Mesodermal cell (in vitro differentiated cells): ENCODE measurements around the gene SHH.

ENCODE experiments used
- H3K27ac ChIP-seq: 2 replicates; pipeline ENCODE4 v1.7.0; 2013; ENCODE audit warnings: mild to moderate bottlenecking, low read depth, low read length, moderate library complexity; ENCODE audit not compliant: severe bottlenecking
- H3K36me3 ChIP-seq: 2 replicates; pipeline ENCODE4 v1.7.1; 2013; ENCODE audit warnings: mild to moderate bottlenecking, low read length, moderate library complexity; ENCODE audit not compliant: control insufficient read depth, insufficient read depth
- H3K4me1 ChIP-seq: one replicate; pipeline ENCODE4 v1.7.1; 2013; ENCODE audit warnings: mild to moderate bottlenecking, low read length; ENCODE audit not compliant: insufficient read depth, control insufficient read depth, poor library complexity, severe bottlenecking
- H3K4me3 ChIP-seq: 2 replicates; pipeline ENCODE4 v1.7.0; 2013; ENCODE audit warnings: low read length, control low read depth, mild to moderate bottlenecking; ENCODE audit not compliant: insufficient read depth, poor library complexity, severe bottlenecking; ENCODE audit errors: extremely low read depth
- H3K9me3 ChIP-seq: 2 replicates; pipeline ENCODE4 v1.7.1; 2013; ENCODE audit warnings: mild to moderate bottlenecking, low read length, moderate library complexity; ENCODE audit not compliant: control insufficient read depth
- WGBS, 2 experiments: methylation state at CpG; one replicate each; pipeline ENCODE4 v1.1.5; 2013; ENCODE audit warnings: missing lambda C conversion rate in 2 of 2; ENCODE audit not compliant: insufficient coverage in 2 of 2; 5-methylcytosine and 5-hydroxymethylcytosine counted together

Gene SHH

GRCh38 chr7:155797262-155798250 is 14.7 kb downstream of the SHH start:
- Histone ChIP-seq H3K4me1 (no peaks in the 10 kb centered on the region), H3K9me3 (no peaks in the 10 kb centered on the region), H3K27ac (no peak overlapping the region), H3K36me3 (no peaks in the 10 kb centered on the region), H3K4me3 (no peak overlapping the region)
- 82 to 86% methylated on average over 32 to 35 of the region's 38 CpGs for WGBS, 2 experiments

GRCh38 chr7:155796381-155797261 is 15.6 kb downstream of the SHH start:
- Histone ChIP-seq H3K4me3 (no peak overlapping the region), H3K4me1 (no peaks in the 10 kb centered on the region), H3K27ac (no peak overlapping the region), H3K36me3 (no peaks in the 10 kb centered on the region), H3K9me3 (no peaks in the 10 kb centered on the region)
- WGBS, 2 experiments, result 45 to 50% methylated on average over 49 to 50 of the region's 60 CpGs

- Histone ChIP-seq H3K4me3 (no peak overlapping the region), H3K9me3 (no peaks in the 10 kb centered on the region), H3K4me1 (no peaks in the 10 kb centered on the region), H3K36me3 (no peaks in the 10 kb centered on the region), H3K27ac (no peak overlapping the region)
- 89 to 93% methylated on average over 8 of the region's 8 CpGs for WGBS, 2 experiments
Measured at GRCh38 chr7:155795951-155796350, 16.3 kb downstream of the SHH start.

DNA sequence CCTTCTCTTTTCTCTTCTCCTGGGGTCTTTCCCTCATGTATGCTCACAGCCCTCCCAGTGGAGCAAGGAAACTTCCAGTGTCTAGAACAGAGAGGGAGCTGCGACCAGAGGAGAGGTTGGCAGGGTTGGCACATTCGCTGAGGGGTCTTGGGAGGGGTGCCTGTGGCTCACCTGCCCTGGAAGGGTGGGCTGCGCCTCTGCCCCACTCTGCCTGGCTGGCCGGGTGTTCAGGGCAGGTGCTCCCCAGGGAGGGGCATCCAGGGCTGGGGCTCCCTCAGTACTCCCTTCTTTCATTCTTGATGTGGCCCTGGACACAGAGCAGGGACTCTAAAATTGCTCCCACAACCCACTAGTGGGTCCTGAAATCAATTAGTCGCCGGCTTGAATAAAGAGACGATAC is 16.9 kb downstream of the SHH start:
- H3K4me3 ChIP-seq, result no peak overlapping the region
- H3K4me1 ChIP-seq, result no peaks in the 10 kb centered on the region
- WGBS, 2 experiments, result 84 to 93% methylated on average over 4 to 7 of the region's 7 CpGs
- no peak overlapping the region for H3K27ac ChIP-seq
- H3K9me3 ChIP-seq, result no peaks in the 10 kb centered on the region
- no peaks in the 10 kb centered on the region for H3K36me3 ChIP-seq

DNA sequence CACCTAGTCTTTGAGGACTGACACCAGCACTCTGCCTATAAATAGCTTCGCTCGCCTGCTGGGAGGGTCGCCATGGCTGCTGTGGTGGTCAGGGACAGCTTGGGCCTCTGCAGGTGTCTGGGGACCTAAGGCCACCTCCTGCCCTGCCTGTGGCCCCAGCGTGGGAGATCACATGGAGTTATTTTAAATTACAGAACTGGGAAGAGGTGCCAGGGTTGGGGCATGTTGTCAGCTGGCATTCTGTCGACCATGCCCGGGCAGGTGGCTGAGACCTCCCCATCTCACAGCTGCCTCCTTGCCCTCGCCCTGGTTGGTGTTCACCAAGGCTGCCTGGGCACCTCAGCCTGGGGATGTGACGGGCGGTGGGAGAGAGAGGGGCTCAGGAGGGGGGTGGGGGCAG is 18.1 kb downstream of the SHH start:
- H3K36me3 ChIP-seq, result no peaks in the 10 kb centered on the region
- H3K4me1 ChIP-seq, result no peaks in the 10 kb centered on the region
- H3K4me3 ChIP-seq, result no peak overlapping the region
- WGBS, 2 experiments, result 87 to 90% methylated on average over 4 to 6 of the region's 9 CpGs
- no peak overlapping the region for H3K27ac ChIP-seq
- H3K9me3 ChIP-seq, result no peaks in the 10 kb centered on the region

DNA sequence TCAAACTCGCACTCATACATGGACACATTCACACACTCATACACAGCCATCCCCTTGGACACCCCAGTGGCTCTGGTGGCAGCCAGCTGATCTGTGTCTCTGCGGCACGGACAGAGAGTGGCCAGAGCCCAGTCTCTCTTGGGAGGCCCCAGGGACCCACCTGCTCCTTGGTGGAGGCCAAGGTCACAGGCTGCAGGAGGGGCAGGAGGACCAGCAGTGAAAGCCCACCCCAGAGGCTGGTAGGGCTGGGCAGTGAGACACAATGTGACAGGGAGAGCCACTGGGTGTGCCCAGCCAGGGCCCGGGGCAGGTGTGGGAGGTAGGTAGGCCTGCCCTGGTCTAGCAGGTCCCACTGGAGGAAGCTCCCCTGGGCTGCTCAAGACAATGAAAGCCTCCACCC is 18.5 kb downstream of the SHH start:
- Histone ChIP-seq H3K9me3 (no peaks in the 10 kb centered on the region), H3K4me1 (no peaks in the 10 kb centered on the region), H3K4me3 (no peak overlapping the region), H3K27ac (no peak overlapping the region), H3K36me3 (no peaks in the 10 kb centered on the region)
- 88 to 100% methylated on average over 1 to 4 of the region's 4 CpGs for WGBS, 2 experiments

- no peak overlapping the region for H3K4me3 ChIP-seq
- H3K27ac ChIP-seq, result no peak overlapping the region
- whole genome bisulfite sequencing, 2 experiments, result 80% methylated on average over 10 to 11 of the region's 11 CpGs
- no peaks in the 10 kb centered on the region for H3K36me3 ChIP-seq
- H3K4me1 ChIP-seq, result no peaks in the 10 kb centered on the region
- no peaks in the 10 kb centered on the region for H3K9me3 ChIP-seq
Measured at GRCh38 chr7:155792999-155793560, 19.2 kb downstream of the SHH start.

GRCh38 chr7:155792315-155792960 is 19.8 kb downstream of the SHH start:
- Histone ChIP-seq H3K4me3 (no peak overlapping the region), H3K4me1 (no peaks in the 10 kb centered on the region), H3K9me3 (no peaks in the 10 kb centered on the region), H3K36me3 (no peaks in the 10 kb centered on the region), H3K27ac (no peak overlapping the region)
- 89 to 98% methylated on average over 7 to 9 of the region's 14 CpGs for WGBS, 2 experiments

- 93 to 100% methylated on average over 2 to 3 of the region's 7 CpGs for WGBS, 2 experiments
- Histone ChIP-seq H3K4me1 (no peaks in the 10 kb centered on the region), H3K36me3 (no peaks in the 10 kb centered on the region), H3K27ac (no peak overlapping the region), H3K4me3 (no peak overlapping the region), H3K9me3 (no peaks in the 10 kb centered on the region)
Measured at GRCh38 chr7:155791836-155792235, 20.4 kb downstream of the SHH start.

GRCh38 chr7:155791214-155791737 is 21.0 kb downstream of the SHH start:
- Histone ChIP-seq H3K36me3 (no peaks in the 10 kb centered on the region), H3K9me3 (no peaks in the 10 kb centered on the region), H3K4me1 (no peaks in the 10 kb centered on the region), H3K27ac (no peak overlapping the region), H3K4me3 (no peak overlapping the region)
- 74 to 76% methylated on average over 16 to 19 of the region's 19 CpGs for WGBS, 2 experiments
